HG02610 (cell line): ENCODE data around the gene NOC3L.
A peak's percentile ranks its signal among the peaks of the same experiment; 100 is the strongest.
"Not testable (repeated sequence)": the region's sequence is repeated elsewhere in the genome, so short reads cannot be mapped to it uniquely, and the experiment has no call there.

Experiments used
- ATAC-seq: cut with Tn5 transposase; IDR thresholded peaks from one replicate; pipeline ENCODE4 v1.9.1; 2021; ENCODE audit warnings: mild to moderate bottlenecking, moderate library complexity; ENCODE audit not compliant: unreplicated experiment

The NOC3L gene, protein sequence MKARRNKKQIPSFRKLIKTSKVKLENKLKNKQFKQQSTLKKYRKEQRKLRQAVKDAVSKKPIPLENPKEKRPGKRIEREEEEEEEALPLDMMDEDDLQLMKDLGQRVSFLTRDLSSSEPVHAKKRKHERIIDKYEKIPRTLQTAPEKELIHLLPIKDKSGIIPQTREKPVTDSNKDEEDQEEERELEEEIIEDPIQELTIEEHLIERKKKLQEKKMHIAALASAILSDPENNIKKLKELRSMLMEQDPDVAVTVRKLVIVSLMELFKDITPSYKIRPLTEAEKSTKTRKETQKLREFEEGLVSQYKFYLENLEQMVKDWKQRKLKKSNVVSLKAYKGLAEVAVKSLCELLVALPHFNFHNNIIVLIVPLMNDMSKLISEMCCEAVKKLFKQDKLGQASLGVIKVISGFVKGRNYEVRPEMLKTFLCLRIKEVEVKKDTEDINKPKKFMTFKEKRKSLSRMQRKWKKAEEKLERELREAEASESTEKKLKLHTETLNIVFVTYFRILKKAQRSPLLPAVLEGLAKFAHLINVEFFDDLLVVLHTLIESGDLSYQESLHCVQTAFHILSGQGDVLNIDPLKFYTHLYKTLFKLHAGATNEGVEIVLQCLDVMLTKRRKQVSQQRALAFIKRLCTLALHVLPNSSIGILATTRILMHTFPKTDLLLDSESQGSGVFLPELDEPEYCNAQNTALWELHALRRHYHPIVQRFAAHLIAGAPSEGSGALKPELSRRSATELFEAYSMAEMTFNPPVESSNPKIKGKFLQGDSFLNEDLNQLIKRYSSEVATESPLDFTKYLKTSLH

DNA sequence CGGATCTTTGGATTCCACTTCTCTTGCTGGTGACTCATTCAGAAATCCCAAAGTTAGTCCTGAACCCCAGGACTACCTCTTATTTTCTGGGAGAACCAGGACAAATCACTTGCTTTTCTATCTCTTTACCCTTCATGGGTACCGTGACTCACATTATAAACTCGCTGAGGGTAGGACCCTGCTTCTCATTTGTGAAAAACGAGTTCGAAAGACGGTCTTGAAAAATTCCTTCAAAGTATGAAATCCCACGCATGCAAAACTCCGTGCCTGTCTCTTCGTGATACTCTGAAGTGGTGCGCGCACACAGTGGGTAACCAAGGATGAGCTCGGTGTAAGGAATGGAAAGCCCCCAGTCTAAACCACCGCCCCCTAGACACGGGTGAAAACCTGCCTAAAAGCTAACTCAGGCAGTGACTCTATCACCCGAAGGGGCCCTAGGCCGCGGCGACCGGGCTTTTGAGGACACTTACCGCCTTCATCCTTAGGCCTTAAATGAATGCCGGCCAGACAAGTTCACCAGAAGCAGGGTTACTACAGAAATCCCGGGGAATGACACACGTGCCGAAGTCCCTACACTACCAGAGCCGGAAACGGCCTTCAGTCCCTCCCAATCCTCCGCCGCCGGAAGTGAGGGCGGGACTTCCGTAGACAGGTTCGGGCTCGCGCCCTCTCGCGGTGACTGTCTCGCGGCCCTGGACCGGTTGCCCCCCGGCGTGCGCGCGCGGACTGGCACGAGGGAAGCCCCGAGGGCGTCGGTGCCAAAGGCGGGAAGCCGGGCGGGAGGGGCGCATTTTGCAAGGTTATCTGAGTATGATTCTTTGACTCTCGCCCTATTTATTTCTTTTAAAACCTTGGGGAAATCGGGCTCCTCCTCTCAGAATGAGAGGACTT is at the start of gene NOC3L:
Gene NOC3L, minus strand, starts transcription at position 580 of the 891 bp plus-strand sequence. Its CDS starts 101 bp downstream, at position 479.
- ATAC-seq: peak; percentile 99

DNA sequence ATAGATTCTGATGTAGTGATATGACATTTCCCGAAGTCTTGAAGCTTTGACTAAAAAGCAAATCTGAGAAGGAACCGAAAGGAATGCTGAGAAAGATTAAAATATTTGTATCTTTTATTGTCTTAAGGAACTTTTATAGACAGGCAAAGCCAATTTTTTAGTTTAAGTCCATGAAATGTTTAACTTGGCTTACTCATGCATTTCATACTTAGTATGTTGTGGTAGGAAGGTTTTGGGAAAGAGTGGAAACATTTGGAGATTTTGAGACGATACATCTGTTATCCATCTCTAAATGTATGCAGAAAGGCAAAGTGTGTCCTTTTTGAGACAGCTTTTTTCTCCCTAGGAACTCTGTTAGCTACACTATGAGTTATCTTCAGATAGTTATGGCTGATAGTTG is 49.7 kb upstream of the NOC3L start:
- no peak for ATAC-seq

DNA sequence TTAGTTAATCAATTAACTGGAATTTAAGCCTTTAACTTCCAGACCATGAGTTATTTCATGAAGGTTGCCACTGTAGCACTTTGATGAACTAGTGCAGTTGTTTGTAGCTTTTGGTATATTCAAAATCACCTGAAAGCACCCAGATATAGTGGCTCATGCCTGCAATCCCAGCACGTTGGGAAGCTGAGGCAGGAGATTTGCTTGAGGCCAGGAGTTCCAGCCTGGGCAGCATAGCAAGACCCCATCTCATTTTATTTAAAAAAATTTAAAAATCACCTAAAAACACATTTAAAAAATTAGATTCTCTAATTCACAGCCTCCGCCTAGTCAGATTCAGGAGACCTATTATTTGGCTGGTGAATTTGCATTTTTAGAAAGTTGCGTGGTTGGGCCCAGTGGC is 48.6 kb upstream of the NOC3L start:
- ATAC-seq: no peak

DNA sequence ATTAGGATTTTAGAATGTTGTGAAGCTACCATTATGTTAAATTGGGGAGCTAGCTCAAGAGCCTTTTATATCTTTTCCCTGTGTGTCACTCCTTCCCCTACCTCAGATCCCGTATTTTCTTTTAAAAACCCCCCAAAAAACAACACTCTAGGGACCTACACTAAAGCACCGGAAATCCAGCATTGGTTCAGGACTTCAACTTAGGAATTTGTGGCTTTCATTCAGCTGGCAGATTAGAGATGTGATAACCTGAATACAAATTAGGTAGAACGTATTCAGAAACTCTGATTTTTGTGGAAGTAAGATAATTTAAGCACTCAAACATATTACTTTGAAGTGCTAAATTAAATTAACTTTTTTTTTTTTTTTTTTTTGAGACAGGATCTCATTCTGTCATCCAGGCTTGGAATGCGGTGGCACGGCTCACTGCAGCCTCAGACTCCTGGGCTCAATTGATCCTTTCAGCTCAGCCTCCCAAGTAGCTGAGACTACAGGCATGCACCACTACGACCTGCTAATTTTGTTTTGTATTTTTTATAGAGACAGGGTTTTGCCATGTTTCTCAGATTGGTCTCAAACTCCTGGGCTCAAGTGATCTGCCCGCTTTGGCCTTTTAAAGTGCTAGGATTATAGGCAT is 46.4 kb upstream of the NOC3L start:
- no peak for ATAC-seq

DNA sequence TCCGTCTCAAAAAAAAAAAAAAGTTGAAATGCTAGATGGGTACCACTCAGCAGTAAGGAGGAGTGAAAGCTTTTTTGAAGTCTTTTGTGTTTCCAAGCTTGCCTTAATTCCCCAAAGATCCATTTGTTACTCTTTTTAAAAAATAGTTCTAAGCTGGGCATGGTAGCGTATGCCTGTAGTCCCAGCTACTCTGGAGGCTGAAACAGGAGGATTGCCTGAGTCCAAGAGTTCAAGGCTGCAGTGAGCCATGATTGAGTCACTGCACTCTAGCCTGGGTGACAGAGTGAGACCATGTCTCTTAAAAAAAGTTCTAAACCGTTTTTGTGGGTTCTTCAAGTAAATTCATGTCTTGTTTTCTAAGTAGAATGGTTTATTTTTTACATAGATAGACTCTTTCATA is 44.9 kb upstream of the NOC3L start:
- no peak for ATAC-seq

DNA sequence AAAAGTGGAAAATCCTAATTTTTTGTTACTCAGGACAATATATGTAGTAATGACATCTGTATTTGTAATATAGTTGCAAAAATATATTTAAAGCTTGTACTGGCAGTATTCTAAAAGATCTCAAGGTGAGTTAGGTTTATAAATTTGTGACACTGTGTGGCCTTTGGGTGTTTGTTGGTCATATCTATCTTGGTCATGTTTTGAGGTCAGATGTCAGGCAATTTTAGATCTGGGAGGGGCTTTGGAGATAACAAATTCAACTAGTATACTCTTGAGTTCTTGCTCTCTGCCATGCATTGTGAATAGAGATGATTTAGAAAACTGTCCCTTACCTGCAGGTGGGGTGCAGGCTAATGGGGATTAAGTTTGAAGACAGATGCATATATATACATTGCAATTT is 42.7 kb upstream of the NOC3L start:
- ATAC-seq: no peak

DNA sequence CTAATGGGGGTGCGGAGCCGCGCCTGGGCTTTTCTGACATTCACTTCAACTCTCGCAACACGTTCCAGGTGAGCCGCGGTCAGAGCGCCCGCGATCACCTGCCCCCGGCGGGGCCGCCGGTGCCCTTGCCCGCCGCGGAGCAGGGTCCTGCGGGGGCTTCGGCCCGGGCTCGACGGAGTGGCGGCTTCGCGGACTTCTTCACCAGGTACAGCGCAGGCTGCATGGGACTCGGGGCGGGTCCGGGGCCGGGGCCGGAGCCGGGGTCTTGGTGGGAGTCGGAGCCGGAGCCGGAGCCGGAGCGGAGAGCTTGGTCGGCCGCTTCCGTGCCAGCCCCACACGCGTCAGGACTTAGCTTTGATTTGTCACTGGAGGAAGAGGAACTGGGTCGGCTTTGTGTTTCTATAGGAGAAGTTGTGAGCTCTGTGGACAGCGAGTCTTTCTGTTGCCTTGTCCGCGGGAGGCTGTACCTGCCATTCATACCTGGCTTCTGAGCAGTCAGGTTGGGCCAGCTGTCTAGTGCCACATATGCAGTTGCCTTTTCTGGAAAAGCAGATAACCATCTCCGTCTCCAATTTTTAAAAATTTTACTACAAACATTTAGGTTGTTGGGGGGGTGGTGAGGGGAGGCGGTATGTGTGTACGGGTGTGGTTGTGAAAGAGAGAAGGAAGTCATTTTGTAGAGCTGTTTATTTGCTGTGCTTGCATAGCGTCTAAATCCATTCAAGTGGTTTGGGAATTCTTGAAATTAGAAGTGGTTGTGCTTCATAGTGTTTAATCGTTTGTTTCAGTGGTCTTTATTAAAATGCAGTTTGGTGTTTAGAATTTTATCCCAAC is 40.9 kb upstream of the NOC3L start:
- peak; percentile 52 for ATAC-seq

DNA sequence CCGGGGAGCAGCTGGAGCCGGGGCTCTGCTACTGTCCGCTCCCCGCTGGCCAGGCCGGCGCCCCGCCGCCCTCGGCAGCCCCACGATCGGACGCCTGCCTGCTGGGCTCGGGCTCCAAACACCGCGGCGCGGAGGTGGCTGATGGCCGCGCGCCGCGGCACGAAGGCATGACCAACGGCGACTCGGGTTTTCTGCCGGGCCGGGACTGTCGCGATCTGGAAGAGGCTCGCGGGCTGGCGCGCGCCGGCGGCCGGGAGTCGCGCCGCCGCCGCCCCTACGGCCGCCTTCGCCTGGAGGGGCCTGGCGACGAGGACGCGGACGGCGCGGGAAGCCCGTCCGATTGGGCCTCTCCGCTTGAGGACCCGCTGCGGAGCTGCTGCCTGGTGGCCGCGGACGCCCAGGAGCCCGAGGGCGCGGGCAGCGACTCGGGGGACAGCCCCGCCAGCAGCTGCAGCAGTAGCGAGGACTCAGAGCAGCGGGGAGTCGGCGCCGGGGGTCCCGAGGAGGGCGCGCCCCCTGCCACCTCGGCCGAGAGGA is 40.2 kb upstream of the NOC3L start:
- no peak for ATAC-seq

DNA sequence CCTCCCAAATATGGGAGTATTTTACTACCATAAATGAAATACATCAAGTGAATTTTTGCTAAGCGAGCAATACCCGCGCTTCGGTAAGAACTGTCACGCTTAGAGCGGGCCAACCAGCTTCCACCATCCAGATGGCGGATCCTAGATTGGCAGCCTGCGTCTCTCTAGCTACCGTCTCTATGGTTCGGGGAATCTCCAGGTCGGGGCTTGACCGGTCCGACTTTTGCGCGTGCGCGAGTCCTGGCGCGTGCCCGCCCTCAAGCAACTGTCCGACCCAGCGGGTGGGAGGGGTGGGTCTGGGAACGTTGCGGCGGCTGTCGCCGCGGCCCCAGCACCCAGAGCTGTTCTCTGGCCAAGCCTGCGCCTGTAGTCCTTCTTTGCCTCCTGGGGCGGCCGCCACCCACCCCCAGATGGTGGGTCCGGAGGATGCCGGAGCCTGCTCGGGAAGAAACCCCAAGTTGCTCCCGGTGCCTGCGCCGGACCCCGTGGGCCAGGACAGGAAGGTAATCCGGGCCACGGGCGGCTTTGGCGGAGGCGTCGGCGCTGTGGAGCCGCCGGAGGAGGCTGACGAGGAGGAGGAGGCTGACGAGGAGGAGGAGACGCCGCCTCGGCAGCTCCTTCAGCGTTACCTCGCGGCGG is 39.6 kb upstream of the NOC3L start, which contains the start of gene TBC1D12:
Gene TBC1D12, plus strand, starts transcription at position 338 of the 639 bp plus-strand sequence. Its CDS starts 73 bp downstream, at position 411.
- peak; percentile 68 for ATAC-seq

DNA sequence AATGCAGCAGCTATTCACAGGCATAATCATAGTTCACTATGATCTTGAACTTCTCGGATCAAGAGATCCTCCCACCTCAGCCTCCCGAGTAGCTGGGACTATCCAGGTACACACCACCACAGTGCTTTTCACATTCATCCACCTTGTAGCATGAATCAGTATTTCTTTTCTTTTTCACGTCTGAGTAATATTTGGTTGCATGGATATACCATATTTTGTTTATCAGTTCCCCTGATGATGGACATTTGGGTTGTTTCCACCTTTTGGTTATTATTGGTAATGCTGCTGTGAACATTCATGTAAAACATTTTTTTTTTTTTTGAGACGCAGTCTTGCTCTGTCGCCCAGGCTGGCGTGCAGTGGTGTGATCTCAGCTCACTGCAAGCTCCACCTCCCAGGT is 36.0 kb upstream of the NOC3L start:
- ATAC-seq: no peak

DNA sequence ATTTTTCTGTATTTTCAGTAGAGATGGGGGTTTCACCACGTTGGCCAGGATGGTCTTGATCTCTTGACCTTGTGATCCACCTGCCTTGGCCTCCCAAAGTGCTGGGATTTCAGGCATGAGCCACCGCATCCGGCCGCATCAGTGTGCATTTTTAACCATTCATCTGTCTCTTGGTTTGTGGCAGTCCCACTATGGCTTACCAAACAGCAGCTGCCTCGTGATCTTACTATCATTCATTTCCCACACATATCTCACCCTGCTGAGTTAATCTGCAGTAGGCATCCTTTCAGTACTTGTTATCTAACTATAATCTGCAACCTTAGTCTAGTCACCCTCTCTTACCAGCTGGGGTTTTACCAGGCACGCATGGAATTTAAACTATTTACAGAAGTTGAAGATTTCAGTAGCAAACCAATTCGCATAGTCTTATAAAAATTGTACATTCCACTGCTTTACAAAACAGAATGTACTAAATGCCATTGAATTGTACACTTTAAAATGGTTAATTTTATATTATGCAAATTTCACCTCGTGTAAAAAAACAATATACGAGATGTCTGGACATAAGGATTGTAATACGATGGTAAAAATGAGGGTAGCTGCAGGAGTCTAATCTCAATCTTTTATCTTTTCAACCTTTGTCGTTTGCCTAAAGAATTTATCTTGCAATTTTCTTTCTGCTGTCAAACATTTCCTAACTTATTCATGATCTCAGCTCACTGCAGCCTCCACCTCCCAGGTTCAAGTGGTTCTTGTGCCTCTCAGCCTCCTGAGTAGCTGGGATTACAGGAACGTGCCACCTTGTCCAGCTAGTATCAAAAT is 35.0 kb upstream of the NOC3L start:
- no peak for ATAC-seq

DNA sequence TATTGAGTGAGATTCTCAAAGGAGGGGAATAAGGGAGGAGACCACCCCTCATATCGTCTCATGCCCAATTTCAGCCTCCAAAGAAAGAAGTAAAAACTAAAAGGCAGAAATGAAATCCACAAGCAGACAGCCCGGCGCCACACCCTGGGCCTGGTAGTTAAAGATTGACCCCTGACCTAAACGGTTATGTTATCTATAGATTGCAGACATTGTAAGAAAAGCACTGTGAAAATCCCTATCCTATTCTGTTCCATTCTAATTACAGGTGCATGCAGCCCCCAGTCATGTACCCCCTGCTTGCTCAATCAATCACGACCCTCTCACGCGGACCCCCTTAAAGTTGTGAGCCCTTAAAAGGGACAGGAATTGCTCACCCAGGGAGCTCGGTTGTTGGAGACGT is 29.4 kb upstream of the NOC3L start:
- ATAC-seq: not testable (repeated sequence)

DNA sequence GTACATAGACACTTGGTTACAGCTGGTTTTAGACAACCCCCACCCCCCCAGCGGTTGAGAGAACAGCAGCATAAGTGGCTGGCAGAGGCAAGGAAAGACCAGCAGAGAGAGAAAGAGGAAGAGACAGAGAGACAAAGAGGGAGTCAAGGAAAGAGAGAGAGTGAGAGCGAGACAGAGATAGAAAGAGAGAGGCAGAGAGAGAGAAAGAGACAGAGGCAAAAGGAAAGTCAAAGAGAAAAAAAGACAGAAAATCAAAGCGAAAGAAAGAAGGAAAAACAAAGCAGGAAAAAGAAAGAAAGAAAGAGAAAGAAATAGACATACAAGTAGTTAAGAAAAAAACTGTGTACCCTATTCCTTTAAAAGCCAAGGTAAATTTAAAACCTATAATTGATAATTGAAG is 23.0 kb upstream of the NOC3L start:
- not testable (repeated sequence) for ATAC-seq

DNA sequence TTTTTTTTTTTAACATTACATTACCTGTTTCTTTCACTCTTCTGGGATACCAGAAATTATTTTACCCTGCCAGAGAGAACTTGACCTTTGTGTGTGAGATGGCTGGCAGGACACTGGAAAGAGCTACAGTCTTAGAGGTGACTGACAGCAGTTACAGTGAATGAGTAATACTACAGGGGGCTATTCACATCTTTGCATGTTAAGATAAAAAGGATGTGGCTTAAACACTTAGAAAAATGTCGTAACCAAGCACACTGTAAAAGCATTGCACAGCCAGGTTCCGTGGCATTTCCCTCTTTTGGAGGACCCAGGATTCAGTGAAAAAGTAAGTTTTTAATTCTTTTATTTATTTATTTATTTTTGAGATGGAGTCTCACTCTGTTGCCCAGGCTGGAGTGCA is 20.8 kb upstream of the NOC3L start:
- ATAC-seq: no peak

DNA sequence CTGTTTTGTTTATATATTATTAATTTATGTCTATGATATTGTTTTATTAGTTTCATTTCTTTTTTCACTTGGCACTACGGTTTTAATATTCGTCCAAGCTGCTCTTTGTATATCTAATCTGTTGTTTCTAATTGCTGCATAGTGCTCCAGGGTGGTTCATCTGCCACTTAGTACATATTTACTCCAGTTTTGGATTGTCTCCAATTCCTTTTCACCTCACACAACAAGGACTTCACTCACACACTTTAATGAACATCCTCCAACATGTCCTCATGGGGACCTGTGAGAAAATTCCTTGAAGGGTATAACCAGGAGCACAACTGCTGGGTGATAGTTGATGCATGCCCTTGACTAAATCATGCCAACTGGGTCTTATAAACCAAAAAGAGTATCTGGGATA is 14.1 kb upstream of the NOC3L start:
- ATAC-seq: no peak

DNA sequence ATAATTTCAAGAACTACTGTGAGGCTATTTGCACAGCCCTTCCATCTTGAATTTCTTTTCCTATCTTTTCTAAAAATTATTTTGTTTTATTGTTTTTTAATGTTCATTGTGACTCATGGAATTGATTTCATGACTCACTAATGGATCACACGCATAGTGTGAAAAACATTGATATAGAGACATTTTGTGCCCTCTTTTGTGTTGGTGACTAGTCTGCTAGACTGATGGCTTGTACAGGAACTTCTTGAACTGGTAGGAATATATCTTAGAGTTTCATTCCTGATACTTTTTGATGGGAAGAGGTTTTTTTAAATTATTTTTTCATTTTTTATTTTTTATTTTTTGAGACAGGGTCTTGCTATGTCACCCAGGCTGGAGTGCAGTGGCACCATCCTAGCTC is 12.6 kb upstream of the NOC3L start:
- no peak for ATAC-seq

DNA sequence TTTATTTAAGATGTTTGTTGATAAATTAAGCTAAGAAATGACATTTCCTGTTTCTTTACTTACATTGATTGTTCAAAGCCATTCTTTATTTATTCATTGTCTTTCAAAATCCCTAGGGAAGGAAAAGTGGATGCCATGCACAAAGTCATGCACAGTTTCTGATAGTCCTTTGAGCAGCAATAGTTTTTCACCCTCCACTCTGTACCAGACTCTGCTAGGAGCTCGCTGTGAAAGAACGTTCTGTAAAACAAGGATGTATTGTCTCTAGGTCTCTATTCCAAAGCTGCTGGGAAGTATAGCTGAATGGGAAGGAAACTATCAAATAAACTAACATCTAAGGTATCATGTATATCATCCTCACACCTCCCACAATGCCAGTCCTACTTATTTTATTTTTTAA is 7.8 kb upstream of the NOC3L start:
- ATAC-seq: no peak

DNA sequence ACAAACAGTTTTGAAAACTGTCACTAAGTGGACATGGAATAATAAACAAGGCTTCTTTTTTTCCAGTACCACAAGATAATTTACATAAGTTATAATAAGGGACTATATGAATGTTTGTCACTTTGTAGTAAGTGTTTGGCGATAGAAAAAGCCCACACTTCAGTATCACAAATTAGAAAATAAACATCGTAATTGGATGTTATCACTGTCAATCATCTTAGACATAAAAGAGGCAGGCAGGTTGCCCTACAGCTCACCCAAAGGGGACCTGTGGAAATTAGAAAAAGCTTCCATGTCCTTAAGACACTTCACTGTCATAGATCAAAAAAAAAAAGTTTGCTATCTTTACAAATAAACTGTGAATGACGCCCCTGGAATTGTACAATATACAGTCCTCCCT is 3.6 kb upstream of the NOC3L start:
- no peak for ATAC-seq
